ENCODE results near the gene CHST2. TPM values are rescaled to one million over a fixed set of nuclear protein-coding genes. Genes with fewer than 3 reads are reported as not detected.

Gene CHST2
- polyA plus RNA-seq, 1 donor (not counting 4 experiments of a cell fraction or from before 2014, with no cell fraction given), result 1.6 TPM

- Histone ChIP-seq H3K4me2 (ENCODE audit: control insufficient read depth, extremely low read depth, insufficient read depth, low read depth, low read length) (no peak overlapping the region), H3K9me1 (ENCODE audit: control insufficient read depth, extremely low read depth, insufficient read depth, low read length) (no peaks in the 10 kb centered on the region), H3K79me2 (ENCODE audit: control insufficient read depth, insufficient read depth, low read length) (no peaks in the 10 kb centered on the region), H2AFZ (ENCODE audit: control insufficient read depth, low read length) (no peak overlapping the region), H3K36me3 (ENCODE audit: control insufficient read depth in 2 of 2, extremely low read depth in 1 of 2, insufficient read depth in 2 of 2, low read length in 2 of 2) (no peaks in the 10 kb centered on the region), H3K27me3 (ENCODE audit: control insufficient read depth, extremely low read depth, insufficient read depth, low read length) (no peaks in the 10 kb centered on the region), H3K9ac (ENCODE audit: control insufficient read depth, extremely low read depth, insufficient read depth, low read length) (no peak overlapping the region), H3K27ac (ENCODE audit: control insufficient read depth, insufficient read depth, low read length) (no peak overlapping the region), H3K4me3 (ENCODE audit: control insufficient read depth in 2 of 3, extremely low read depth in 1 of 3, insufficient read depth in 2 of 3, low read depth in 1 of 3, low read length in 3 of 3) (no peak overlapping the region), H4K20me1 (ENCODE audit: control insufficient read depth, extremely low read depth, insufficient read depth, low read length) (no peaks in the 10 kb centered on the region), H3K9me3 (ENCODE audit: control insufficient read depth, low read depth, low read length) (no peaks in the 10 kb centered on the region), H3K4me1 (ENCODE audit: control insufficient read depth, extremely low read depth, insufficient read depth, low read length) (no peaks in the 10 kb centered on the region)
- FAIRE-seq, result no peak
- no peak for DNase-seq (ENCODE audit: low read depth, low spot score)
- TF ChIP-seq EZH2 (IDR thresholded peaks at IDR 0.05; ENCODE audit: low read length), result no peak
- TF ChIP-seq, protein P1, sequence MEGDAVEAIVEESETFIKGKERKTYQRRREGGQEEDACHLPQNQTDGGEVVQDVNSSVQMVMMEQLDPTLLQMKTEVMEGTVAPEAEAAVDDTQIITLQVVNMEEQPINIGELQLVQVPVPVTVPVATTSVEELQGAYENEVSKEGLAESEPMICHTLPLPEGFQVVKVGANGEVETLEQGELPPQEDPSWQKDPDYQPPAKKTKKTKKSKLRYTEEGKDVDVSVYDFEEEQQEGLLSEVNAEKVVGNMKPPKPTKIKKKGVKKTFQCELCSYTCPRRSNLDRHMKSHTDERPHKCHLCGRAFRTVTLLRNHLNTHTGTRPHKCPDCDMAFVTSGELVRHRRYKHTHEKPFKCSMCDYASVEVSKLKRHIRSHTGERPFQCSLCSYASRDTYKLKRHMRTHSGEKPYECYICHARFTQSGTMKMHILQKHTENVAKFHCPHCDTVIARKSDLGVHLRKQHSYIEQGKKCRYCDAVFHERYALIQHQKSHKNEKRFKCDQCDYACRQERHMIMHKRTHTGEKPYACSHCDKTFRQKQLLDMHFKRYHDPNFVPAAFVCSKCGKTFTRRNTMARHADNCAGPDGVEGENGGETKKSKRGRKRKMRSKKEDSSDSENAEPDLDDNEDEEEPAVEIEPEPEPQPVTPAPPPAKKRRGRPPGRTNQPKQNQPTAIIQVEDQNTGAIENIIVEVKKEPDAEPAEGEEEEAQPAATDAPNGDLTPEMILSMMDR (optimal IDR thresholded peaks at IDR 0.05 in 1 of 3, IDR thresholded peaks at IDR 0.05 in 1 of 3, conservative IDR thresholded peaks at IDR 0.05 in 1 of 3; ENCODE audit: extremely low read depth in 1 of 3, insufficient read depth in 2 of 3, low read length in 3 of 3), result no peak
- dilution Hi-C loops (cut with MboI; ENCODE audit: extremely low pct_ligation_motif_present, low sequenced_read_pairs), result no loop called here
These were observed 27.1 kb downstream of the CHST2 start for GRCh38 chr3:143146486-143147274.

GRCh38 chr3:143147707-143148106 lies 28.1 kb downstream of the CHST2 start:
- no peaks in the 10 kb centered on the region for H3K9me3 ChIP-seq (ENCODE audit: control insufficient read depth, low read depth, low read length)
- no peak for FAIRE-seq
- H3K27me3 ChIP-seq (ENCODE audit: control insufficient read depth, extremely low read depth, insufficient read depth, low read length), result no peaks in the 10 kb centered on the region
- no peak overlapping the region for H3K4me3 ChIP-seq (ENCODE audit: control insufficient read depth in 2 of 3, extremely low read depth in 1 of 3, insufficient read depth in 2 of 3, low read depth in 1 of 3, low read length in 3 of 3)
- no peak overlapping the region for H3K27ac ChIP-seq (ENCODE audit: control insufficient read depth, insufficient read depth, low read length)
- no peaks in the 10 kb centered on the region for H4K20me1 ChIP-seq (ENCODE audit: control insufficient read depth, extremely low read depth, insufficient read depth, low read length)
- H3K9ac ChIP-seq (ENCODE audit: control insufficient read depth, extremely low read depth, insufficient read depth, low read length), result no peak overlapping the region
- no peaks in the 10 kb centered on the region for H3K4me1 ChIP-seq (ENCODE audit: control insufficient read depth, extremely low read depth, insufficient read depth, low read length)
- H2AFZ ChIP-seq (ENCODE audit: control insufficient read depth, low read length), result no peak overlapping the region
- dilution Hi-C loops (cut with MboI; ENCODE audit: extremely low pct_ligation_motif_present, low sequenced_read_pairs), result no loop called here
- no peak overlapping the region for H3K4me2 ChIP-seq (ENCODE audit: control insufficient read depth, extremely low read depth, insufficient read depth, low read depth, low read length)
- DNase-seq (ENCODE audit: low read depth, low spot score), result no peak
- TF ChIP-seq EZH2 (IDR thresholded peaks at IDR 0.05; ENCODE audit: low read length), result no peak
- TF ChIP-seq, protein P1 (optimal IDR thresholded peaks at IDR 0.05 in 1 of 3, IDR thresholded peaks at IDR 0.05 in 1 of 3, conservative IDR thresholded peaks at IDR 0.05 in 1 of 3; ENCODE audit: extremely low read depth in 1 of 3, insufficient read depth in 2 of 3, low read length in 3 of 3), result no peak
- H3K9me1 ChIP-seq (ENCODE audit: control insufficient read depth, extremely low read depth, insufficient read depth, low read length), result no peaks in the 10 kb centered on the region
- no peaks in the 10 kb centered on the region for H3K79me2 ChIP-seq (ENCODE audit: control insufficient read depth, insufficient read depth, low read length)
- H3K36me3 ChIP-seq (ENCODE audit: control insufficient read depth in 2 of 2, extremely low read depth in 1 of 2, insufficient read depth in 2 of 2, low read length in 2 of 2), result no peaks in the 10 kb centered on the region
